MG63 (cell line): Measurements from ENCODE around the gene CDC42BPB. TPM values are rescaled to one million over a fixed set of nuclear protein-coding genes. Genes with fewer than 3 reads are reported as not detected.

Experiments used
- DNase-seq: peaks from one replicate; pipeline ENCODE4 v3.0.0-alpha.2; 2020
- H3K27me3 ChIP-seq: fragments of 250-450 bp; sonication (Bioruptor Pico); 2 replicates; pipeline ENCODE4 v1.5.1; 2020; ENCODE audit warnings: mild to moderate bottlenecking, moderate library complexity
- H3K36me3 ChIP-seq: fragments of 250-450 bp; sonication (Bioruptor Pico); 2 replicates; pipeline ENCODE4 v1.5.1; 2020; ENCODE audit warnings: mild to moderate bottlenecking, moderate library complexity
- H3K4me3 ChIP-seq: fragments of 250-450 bp; sonication (Bioruptor Pico); 2 replicates; pipeline ENCODE4 v1.5.1; 2020; ENCODE audit warnings: mild to moderate bottlenecking, moderate library complexity
- H3K9me3 ChIP-seq: fragments of 250-450 bp; sonication (Bioruptor Pico); 2 replicates; pipeline ENCODE4 v1.5.1; 2020; ENCODE audit warnings: mild to moderate bottlenecking, moderate library complexity
- total RNA-seq: library from RNA; depleted of rRNA; stranded (reverse); fragments of >200 nt; shearing (Covaris generic); gene quantifications from 2 replicates; pipeline ENCODE4 v1.2.3, GENCODE V29; 2014; ENCODE audit warnings: low replicate concordance

The CDC42BPB gene
- total RNA-seq, 1 experiment from 2014 or later: 11.7 TPM

DNA sequence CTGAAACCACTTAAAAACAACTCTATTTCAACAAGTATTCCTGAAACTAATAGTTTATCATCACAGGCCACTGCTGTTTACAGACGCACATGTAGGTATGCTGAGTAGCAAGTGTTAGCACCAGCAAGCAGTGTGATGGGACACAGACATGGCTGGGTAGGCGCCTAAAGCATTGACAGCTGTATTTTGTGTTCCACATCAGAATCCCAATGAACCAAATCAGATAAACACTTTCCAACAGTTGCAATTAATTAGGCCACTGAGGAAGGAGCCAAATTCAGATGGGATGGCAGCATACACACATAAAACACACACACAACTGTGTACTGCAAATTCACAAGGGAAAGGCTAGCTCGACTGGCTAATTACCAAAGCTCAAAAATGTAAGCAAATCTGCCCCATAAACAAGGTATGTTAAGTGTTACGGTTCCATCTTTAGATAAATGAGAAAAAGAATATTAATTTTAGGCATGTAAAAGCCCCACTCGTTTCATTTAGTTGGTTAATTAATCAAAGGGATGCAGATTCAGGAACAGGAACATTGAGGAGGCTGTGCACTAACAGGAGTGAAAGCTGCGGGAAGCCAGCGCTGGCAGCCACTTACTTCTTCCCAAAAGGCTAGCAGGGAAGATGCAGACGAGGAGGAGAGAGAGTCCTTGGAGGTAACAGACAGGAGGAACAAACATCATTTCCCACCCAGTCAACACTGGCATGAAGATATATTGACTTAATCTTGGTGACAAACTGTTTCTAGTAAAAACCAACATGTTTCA lies 101.5 kb downstream of the CDC42BPB start:
- Histone ChIP-seq H3K36me3 (peaks cover 4% of the 10 kb centered on the region), H3K9me3 (no peaks in the 10 kb centered on the region), H3K4me3 (no peak overlapping the region), H3K27me3 (no peaks in the 10 kb centered on the region)
- no peak for DNase-seq

- peaks cover 12% of the 10 kb centered on the region for H3K36me3 ChIP-seq
- no peaks in the 10 kb centered on the region for H3K9me3 ChIP-seq
- no peaks in the 10 kb centered on the region for H3K27me3 ChIP-seq
- no peak for DNase-seq
- H3K4me3 ChIP-seq: no peak overlapping the region
Observed at GRCh38 chr14:102954081-102954789, 103.1 kb downstream of the CDC42BPB start.

DNA sequence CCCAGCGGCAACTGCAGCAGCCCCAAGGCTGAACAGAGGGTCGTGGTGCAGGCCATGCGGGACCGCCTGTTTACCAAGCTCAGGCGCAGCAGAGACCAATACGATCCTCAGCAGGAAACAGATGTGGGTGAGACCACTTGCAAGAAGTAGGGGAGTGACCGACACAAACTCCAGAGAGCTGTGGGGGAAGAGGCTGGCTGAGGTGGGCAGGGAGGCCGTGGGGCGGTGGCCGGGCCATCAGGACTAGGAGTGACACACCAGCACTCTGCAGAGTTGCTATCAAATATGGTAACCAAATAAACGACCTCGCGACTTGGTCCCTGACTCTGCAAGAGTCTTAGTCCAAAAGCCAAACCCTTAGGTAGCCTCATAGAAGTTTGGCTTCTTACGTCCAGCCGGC lies 104.2 kb downstream of the CDC42BPB start:
- Histone ChIP-seq H3K27me3 (no peaks in the 10 kb centered on the region), H3K9me3 (no peaks in the 10 kb centered on the region), H3K36me3 (peaks cover 14% of the 10 kb centered on the region), H3K4me3 (no peak overlapping the region)
- no peak for DNase-seq

DNA sequence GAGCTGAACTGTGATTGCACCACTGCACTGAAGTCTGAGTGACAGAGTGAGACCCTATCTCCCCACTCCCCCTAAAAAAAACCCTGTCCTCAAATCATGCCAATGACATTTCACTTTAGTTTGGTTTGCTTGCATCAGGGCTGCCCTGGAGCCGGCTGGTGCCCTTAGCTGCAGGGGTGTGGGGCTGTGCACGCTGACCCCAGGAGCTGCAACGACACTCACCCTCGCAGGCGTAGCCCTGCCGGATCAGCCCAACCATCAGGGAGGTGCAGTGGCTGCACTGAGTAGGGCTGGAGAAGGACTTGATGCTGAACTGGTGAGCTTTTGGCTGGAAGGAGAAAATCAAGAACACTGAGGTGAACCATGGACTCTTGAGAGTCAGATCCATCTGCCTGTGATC lies 105.1 kb downstream of the CDC42BPB start:
- H3K36me3 ChIP-seq: peaks cover 11% of the 10 kb centered on the region
- no peaks in the 10 kb centered on the region for H3K9me3 ChIP-seq
- DNase-seq: no peak
- H3K27me3 ChIP-seq: no peaks in the 10 kb centered on the region
- H3K4me3 ChIP-seq: no peak overlapping the region

DNA sequence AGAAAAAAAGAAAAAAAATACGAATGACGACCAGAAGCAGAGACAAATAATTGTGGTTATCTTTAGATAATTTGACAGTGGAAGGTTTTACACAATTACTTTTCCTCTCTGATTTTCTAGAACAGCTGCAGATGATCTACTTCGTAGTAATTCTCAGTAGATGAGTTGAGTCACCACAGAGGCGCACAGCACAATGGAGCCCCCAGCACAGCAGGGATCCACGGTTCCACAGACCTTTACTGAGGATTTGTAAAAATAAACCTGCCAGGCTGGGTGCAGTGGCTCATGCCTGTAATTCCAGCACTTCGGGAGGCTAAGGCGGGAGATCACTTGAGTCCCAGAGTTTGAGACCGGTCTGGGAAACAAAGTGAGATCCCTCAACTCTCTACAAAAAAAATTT lies 105.5 kb downstream of the CDC42BPB start:
- H3K27me3 ChIP-seq: no peaks in the 10 kb centered on the region
- no peak overlapping the region for H3K4me3 ChIP-seq
- DNase-seq: peak; percentile 47
- H3K9me3 ChIP-seq: no peaks in the 10 kb centered on the region
- H3K36me3 ChIP-seq: peaks cover 15% of the 10 kb centered on the region

GRCh38 chr14:102951034-102951433 lies 106.3 kb downstream of the CDC42BPB start:
- Histone ChIP-seq H3K9me3 (no peaks in the 10 kb centered on the region), H3K27me3 (no peaks in the 10 kb centered on the region), H3K4me3 (no peak overlapping the region), H3K36me3 (peaks cover 15% of the 10 kb centered on the region)
- DNase-seq: no peak

DNA sequence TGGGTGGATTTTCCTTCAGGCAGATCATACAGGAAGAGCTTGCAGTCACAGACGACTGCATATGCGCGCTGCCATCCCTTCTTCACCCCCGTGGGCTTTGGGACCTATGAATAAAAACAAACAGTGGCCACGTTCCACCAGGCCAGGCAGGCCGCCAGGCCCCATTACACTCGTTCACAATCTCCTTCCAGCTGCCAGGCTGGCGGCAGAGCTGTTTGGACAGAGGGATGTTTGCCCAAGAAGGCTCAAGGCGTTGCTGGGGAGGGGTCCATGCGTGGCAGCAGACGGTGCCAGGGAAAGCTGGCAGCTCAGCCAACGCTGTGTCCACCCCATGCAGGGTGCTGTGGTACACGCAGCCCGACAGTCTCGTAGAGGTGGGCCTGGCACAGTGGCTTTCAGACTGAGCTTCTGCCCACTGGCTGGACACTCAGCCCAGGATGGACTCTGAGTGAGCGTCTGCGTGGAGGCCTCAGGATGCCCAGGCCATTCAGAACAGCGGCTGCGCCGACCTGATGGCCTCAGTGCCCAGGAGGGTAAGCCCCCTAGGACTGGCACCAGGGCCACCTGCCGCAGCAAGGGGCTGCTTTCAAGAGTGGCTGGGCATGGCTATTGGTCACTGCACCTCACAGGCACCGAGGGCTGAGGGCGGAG lies 107.4 kb downstream of the CDC42BPB start:
- peaks cover 15% of the 10 kb centered on the region for H3K36me3 ChIP-seq
- H3K4me3 ChIP-seq: no peak overlapping the region
- peak; percentile 79 for DNase-seq
- H3K27me3 ChIP-seq: no peaks in the 10 kb centered on the region
- H3K9me3 ChIP-seq: no peaks in the 10 kb centered on the region

- Histone ChIP-seq H3K9me3 (no peaks in the 10 kb centered on the region), H3K27me3 (no peaks in the 10 kb centered on the region), H3K36me3 (peaks cover 15% of the 10 kb centered on the region), H3K4me3 (no peak overlapping the region)
- DNase-seq: no peak
Observed at GRCh38 chr14:102949062-102949800, 108.1 kb downstream of the CDC42BPB start.

DNA sequence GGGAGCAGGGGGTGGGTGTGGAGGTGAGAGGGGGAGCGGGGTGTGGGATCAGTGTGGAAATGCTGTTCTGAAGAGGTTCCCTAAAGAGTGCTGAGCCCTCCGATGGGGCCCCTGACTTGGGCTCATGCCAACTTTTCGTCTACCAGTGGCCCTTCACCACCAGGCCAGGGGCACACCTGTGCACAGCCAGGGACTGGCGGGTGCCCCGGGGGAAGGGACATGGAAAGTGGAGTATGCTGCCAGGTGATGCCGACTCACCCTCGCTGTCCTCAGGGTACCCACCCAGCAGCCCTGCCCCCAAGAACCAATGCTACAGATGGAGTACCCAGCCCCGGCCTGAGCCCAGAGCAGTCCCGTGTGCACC lies 108.7 kb downstream of the CDC42BPB start:
- Histone ChIP-seq H3K9me3 (no peaks in the 10 kb centered on the region), H3K27me3 (no peaks in the 10 kb centered on the region), H3K36me3 (peaks cover 15% of the 10 kb centered on the region), H3K4me3 (no peak overlapping the region)
- DNase-seq: no peak

- Histone ChIP-seq H3K27me3 (no peaks in the 10 kb centered on the region), H3K4me3 (no peak overlapping the region), H3K9me3 (no peaks in the 10 kb centered on the region), H3K36me3 (peaks cover 15% of the 10 kb centered on the region)
- no peak for DNase-seq
Observed at GRCh38 chr14:102947321-102948103, 109.8 kb downstream of the CDC42BPB start.

DNA sequence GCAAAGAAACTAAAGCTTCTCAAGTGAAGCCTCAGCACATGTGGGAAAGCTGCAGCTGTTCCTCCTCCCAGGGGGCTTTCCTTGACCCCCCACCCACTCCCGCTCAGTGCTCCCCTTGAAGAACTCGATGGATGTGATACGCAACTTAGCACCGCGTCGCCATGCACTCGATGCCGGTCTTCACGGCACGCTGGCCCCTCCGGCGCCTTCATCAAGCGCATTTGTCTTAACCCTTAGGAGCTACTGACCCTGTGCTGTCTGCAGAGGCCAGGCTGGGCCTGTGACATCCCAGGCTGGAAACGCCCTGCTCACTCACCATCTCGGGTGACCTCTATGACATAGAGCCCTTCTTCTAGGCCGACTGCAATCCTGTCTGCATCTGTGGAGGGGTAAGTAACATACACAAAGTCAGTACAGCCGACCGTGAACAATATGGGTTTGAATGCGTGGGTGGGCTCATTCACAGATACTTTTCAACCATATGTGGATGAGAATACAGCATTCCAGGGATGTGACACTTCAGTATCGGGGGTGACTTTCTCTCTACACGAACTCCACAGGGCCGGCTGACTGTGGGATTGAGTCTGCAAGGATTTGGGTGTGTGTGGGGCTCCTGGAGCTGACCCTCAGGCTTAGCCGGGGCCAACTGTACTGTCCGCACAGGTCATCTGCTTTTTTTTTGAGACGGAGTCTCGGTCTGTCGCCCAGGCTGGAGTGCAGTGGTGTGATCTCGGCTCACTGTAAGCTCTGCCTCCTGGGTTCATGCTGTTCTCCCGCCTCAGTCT lies 111.8 kb downstream of the CDC42BPB start:
- DNase-seq: no peak
- Histone ChIP-seq H3K36me3 (peaks cover 15% of the 10 kb centered on the region), H3K4me3 (no peak overlapping the region)

GRCh38 chr14:102944448-102945330 lies 112.7 kb downstream of the CDC42BPB start:
- no peaks in the 10 kb centered on the region for H3K9me3 ChIP-seq
- H3K4me3 ChIP-seq: no peak overlapping the region
- DNase-seq: no peak
- H3K27me3 ChIP-seq: no peaks in the 10 kb centered on the region
- H3K36me3 ChIP-seq: peaks cover 10% of the 10 kb centered on the region

More for the DNA sequence above, 111.8 kb downstream of the CDC42BPB start:
- H3K9me3 ChIP-seq: no peaks in the 10 kb centered on the region
- H3K27me3 ChIP-seq: no peaks in the 10 kb centered on the region

DNA sequence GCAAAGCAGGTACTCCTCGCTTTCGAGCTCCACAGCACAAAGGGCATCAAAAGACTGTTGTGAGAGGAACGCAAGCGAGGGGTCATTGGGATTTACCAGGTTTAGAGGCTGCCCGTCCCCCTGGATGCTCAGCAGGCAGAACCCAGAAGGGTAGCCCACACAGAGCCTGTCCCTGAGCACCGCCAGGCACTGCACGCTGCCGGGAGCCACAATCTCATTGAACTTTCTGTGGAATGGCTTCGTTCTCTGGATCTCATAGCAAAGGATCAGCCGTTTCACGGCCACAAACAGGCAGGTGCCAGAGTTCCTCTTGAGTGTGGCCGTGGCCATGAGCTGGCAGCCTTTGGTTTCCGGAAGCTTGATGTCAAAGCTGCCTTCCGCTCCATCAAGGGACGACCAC lies 113.4 kb downstream of the CDC42BPB start:
- Histone ChIP-seq H3K4me3 (no peak overlapping the region), H3K36me3 (peaks cover 5% of the 10 kb centered on the region), H3K9me3 (no peaks in the 10 kb centered on the region)

DNA sequence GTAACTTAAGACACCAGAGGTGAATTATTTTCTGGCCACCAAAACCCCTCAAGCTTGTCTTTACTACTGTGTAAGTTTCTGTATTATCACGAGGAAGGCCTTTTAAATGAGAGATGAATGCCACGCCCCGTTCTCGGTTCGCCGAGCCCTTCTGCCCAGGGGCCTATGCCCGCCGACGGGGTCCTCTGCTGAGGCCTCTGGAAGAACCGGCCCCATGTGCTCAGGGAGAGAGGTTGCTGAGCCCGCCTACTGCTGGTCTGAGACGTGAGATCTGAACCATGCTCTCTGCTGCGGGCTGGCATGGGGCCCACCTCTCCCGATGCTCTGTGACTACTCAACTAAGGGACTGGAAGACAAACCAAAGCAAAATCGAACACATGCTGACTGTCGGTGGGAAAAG lies 113.9 kb downstream of the CDC42BPB start:
- no peak for DNase-seq
- Histone ChIP-seq H3K27me3 (no peaks in the 10 kb centered on the region), H3K36me3 (peaks cover 5% of the 10 kb centered on the region), H3K4me3 (no peak overlapping the region), H3K9me3 (no peaks in the 10 kb centered on the region)

More for the DNA sequence above, 113.4 kb downstream of the CDC42BPB start:
- no peaks in the 10 kb centered on the region for H3K27me3 ChIP-seq
- no peak for DNase-seq

DNA sequence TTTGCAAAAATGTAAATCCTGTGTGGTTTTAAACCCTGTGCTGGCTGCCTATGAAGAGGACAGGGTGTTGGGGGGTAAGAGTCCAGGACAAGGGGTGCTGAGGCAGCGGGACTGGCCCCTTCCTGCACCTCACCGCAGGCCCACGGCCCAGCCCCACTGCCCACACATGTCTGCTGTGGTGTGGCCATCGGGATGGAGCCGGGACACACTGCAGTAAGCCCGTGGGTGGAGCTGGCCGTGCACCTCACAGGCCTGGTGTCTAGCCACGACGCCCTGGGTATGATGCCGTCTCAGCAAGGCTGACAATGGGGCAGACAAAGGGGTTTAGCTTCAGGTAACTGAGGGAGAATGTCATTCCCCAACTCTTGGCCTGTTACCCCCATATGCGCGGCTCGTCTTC lies 115.3 kb downstream of the CDC42BPB start:
- DNase-seq: no peak

More for the DNA sequence above, 115.3 kb downstream of the CDC42BPB start:
- Histone ChIP-seq H3K4me3 (no peak overlapping the region), H3K36me3 (peaks cover 2% of the 10 kb centered on the region; the same call in 1 of the 2 replicates), H3K9me3 (no peaks in the 10 kb centered on the region), H3K27me3 (no peaks in the 10 kb centered on the region)
